Activated CD4-positive, alpha-beta T cell treated with anti-CD3 and anti-CD28 coated beads, Interleukin-2, amount 10 ng/mL, durations not matched to agents 24 days and 14 days (primary cell): ENCODE results near the gene RPS6KA2. TPM values are rescaled to one million over a fixed set of nuclear protein-coding genes. Genes with fewer than 3 reads are reported as not detected.

Experiments
- DNase-seq: peaks from one replicate; pipeline ENCODE4 v3.0.0; 2022
- H3K27ac Mint-ChIP-seq: one replicate; pipeline ENCODE4 v1.8.0; 2022; ENCODE audit warnings: mild to moderate bottlenecking, mixed read lengths
- H3K27me3 Mint-ChIP-seq: one replicate; pipeline ENCODE4 v1.8.0; 2022; ENCODE audit warnings: mixed read lengths
- H3K36me3 Mint-ChIP-seq: one replicate; pipeline ENCODE4 v1.8.0; 2022; ENCODE audit warnings: low read depth, mild to moderate bottlenecking, mixed read lengths
- H3K4me1 Mint-ChIP-seq: one replicate; pipeline ENCODE4 v1.8.0; 2021; ENCODE audit warnings: mixed read lengths
- H3K4me3 Mint-ChIP-seq: one replicate; pipeline ENCODE4 v1.8.0; 2022; ENCODE audit warnings: mild to moderate bottlenecking, moderate library complexity, mixed read lengths
- H3K9me3 Mint-ChIP-seq: one replicate; pipeline ENCODE4 v1.8.0; 2021; ENCODE audit warnings: mixed read lengths
- intact Hi-C: fragments of 100-400 bp; cut with micrococcal nuclease; formaldehyde crosslinking; loops from one replicate; pipeline ENCODE4 v1.15.1; 2023
- total RNA-seq: library from RNA; stranded (reverse); gene quantifications from 2 replicates; pipeline ENCODE4 v1.2.3, GENCODE V29; 2022

Gene RPS6KA2
- total RNA-seq, 1 donor from 2014 or later, result 2.8 TPM

DNA sequence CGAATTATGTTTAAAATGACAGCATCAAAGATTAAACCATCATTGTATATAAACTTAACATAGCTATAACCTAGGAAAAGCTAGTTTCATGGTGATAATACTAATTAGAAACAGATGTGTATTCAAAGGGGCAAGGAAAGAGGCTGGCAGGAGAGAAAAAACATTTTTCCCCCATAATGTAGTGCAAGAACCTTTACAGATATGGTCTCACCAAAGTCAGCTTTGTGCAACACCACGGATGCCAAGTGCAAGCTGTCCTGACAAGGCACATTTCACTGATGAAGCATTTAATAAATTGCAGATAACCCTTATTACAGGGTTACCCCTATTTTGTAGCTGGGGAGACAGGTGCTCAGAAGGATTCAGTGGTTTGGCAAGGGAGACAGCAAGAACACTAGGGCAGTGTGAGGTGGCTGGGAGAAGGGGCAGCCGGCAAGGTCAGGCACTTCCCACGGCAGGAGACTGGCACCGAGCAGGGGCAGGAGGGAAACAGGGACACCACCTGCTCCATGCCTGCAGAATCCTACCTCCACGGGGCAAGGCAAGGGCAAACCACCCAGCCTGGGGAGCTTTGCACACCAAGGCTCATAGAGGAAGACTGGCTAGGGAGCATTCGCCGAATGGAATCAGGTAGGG lies 6.5 kb downstream of the RPS6KA2 start:
- Mint-ChIP-seq H3K4me1 (peaks cover 3% of the 10 kb centered on the region), H3K27me3 (peaks cover 18% of the 10 kb centered on the region), H3K27ac (no peak overlapping the region), H3K9me3 (no peaks in the 10 kb centered on the region), H3K4me3 (no peak overlapping the region), H3K36me3 (no peaks in the 10 kb centered on the region)
- intact Hi-C loops, result loop anchor here (10.0 kb wide), 1 partner anchor 734 kb away; no protein-coding TSS in a partner anchor
- DNase-seq, result no peak

DNA sequence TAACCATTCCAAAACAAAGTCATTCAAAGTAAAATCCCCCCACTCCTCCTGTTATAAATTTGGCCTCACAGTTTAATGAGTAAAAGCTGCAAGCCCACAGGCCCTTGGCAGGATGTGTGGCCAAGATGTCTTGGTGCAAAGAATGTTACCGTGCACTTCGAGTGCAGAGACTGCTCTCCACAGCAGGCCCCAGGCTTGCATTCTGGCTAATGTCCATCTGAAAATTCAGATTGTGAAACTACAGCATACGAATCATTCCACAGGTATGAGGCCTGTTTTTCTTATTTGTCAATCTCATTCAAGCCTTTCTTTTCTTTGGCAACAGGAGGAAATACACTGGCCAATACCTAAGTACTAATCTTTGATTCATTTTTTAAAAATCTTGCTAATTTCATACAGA lies 7.1 kb downstream of the RPS6KA2 start:
- Mint-ChIP-seq H3K27me3 (peaks cover 11% of the 10 kb centered on the region), H3K9me3 (no peaks in the 10 kb centered on the region), H3K27ac (no peak overlapping the region), H3K4me1 (peaks cover 3% of the 10 kb centered on the region), H3K4me3 (no peak overlapping the region), H3K36me3 (no peaks in the 10 kb centered on the region)
- intact Hi-C loops, result loop anchor here (10.0 kb wide), 1 partner anchor 735 kb away; no protein-coding TSS in a partner anchor
- no peak for DNase-seq

DNA sequence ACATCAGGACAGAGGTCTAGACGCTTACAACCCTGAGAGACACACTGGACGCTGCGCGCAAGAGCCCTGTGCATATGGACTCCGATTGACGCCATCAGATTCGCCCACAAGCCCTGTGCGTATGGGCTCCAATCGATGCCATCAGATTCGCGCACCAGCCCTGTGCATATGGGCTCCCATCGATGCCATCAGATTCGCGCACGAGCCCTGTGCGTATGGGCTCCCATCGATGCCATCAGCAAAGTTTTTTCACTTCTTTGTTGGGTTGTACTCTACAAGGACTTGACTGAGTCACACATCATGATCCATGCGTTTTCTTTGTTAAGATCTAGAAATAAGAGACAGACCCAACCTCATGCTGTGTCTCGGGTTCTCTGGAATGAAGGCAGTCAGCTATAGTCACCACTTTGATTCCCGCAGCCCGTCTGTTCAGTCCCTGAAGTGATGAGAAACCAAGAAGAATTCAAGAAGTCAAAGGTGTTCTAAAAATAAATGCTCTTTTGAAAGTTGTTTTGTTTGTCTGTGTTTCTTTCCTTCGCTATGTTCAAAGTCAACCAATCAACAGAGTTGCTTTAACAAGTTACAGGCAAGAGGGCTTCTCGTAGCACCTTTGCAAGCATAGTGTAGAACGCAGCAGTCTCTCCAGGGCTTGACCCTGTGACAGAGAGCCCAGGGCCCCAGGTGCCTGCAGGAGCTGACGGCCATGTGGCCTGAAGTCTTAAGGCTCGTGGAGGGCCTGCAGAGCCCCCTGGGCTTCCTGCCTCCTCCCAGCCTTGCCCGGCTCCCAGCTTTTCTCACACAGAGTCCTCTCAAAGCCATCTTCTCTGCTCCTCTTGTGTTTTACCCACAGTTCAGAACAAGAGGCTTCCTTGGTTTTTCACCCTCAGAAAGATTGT lies 7.9 kb downstream of the RPS6KA2 start:
- Mint-ChIP-seq H3K9me3 (no peaks in the 10 kb centered on the region), H3K4me1 (peaks cover 3% of the 10 kb centered on the region)
- no peak for DNase-seq

DNA sequence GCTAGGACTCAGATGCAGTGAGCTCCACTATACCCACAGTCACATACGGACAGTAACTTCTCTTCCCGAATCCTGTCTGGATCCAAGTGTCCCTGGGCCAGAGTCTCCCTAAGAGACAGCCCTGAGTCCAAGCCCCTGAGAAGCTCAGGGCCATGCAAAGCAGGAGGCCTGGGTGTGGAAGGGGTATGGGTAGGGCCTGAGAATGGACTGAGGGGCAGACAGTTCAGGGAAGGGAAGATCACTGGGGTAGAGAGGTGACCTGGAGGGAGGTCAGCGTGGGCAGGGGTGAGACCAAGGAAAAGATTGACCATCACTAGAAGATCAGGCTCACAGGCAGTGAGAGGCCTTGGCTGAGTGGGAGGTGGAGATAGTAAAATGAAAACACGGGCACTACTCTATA lies 8.8 kb downstream of the RPS6KA2 start:
- Mint-ChIP-seq H3K27me3 (peaks cover 4% of the 10 kb centered on the region), H3K4me3 (no peak overlapping the region), H3K9me3 (no peaks in the 10 kb centered on the region), H3K4me1 (peaks cover 3% of the 10 kb centered on the region), H3K27ac (no peak overlapping the region), H3K36me3 (no peaks in the 10 kb centered on the region)
- DNase-seq, result no peak
- intact Hi-C loops, result no loop called here

More for the DNA sequence above, 7.9 kb downstream of the RPS6KA2 start:
- H3K27ac Mint-ChIP-seq, result no peak overlapping the region
- no peak overlapping the region for H3K4me3 Mint-ChIP-seq
- H3K36me3 Mint-ChIP-seq, result no peaks in the 10 kb centered on the region
- intact Hi-C loops, result no loop called here
- H3K27me3 Mint-ChIP-seq, result peaks cover 6% of the 10 kb centered on the region

DNA sequence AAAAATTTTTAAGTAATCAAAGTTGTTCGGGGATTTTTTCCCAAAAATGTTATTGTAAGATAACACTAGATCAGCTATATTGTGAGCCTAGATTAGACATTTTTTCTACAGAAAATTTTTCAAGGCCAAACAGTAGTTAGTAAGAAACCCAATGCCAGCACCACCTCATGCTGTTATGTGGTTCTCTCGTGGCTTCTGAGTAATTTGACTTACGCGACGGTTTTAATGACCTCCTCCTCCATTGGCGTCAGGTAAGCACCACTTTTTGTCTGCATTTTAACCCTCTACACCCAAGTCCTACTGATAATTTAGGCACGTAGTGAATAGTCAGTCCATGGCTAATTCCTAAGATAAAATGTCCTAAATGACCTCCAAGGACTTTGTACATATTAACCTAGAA lies 9.7 kb downstream of the RPS6KA2 start:
- H3K9me3 Mint-ChIP-seq, result no peaks in the 10 kb centered on the region
- no peak for DNase-seq
- H3K4me3 Mint-ChIP-seq, result no peak overlapping the region
- peaks cover under 1% of the 10 kb centered on the region for H3K27me3 Mint-ChIP-seq
- intact Hi-C loops, result no loop called here
- H3K4me1 Mint-ChIP-seq, result peaks cover 3% of the 10 kb centered on the region
- no peaks in the 10 kb centered on the region for H3K36me3 Mint-ChIP-seq
- no peak overlapping the region for H3K27ac Mint-ChIP-seq

DNA sequence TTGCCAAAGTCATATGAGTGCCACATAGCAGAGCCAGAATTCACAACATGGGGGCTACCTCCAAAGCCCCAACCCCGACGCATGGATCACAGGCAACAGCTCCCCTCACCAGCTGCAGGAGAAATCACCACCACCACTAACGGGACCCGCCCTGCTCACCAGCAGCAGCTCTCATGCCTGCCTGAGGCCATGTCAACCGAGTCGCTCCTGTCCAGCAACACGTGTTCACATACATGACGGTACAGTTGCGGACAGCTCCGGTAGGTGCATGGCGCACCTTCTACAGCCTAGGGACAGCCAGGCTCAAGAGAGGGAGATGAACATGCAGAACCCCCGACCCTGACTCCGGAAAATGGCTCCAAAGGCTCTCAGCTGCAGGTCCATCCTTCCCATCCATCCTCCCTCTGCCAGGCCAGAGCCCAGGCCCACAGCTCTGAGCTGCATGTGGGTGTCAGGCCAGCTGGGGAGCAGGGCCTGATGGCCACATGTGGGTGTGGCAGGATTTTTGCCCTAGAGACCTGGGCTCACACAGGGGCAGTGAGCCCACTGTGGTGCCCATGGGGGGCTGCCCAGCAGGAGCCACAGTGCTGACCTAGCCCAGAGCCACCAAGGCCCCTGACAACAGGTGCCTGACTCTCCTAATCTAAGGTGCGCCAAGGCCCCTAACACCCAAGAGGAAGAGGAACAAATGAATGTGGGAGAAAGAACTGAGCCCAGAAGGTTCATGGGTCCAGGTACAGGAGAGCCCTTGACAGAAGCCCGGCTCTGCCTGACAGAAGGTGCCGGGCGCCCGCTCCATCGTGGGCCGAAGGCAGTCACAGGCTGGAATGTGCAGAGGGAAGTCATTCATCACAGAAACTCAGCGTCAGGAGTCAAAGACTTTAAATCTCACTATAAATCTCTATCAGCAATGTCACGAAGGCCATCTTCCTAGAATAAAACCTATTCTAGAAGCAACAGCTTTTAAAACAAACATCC lies 10.5 kb downstream of the RPS6KA2 start:
- Mint-ChIP-seq H3K9me3 (no peaks in the 10 kb centered on the region), H3K4me3 (no peak overlapping the region), H3K36me3 (no peaks in the 10 kb centered on the region), H3K27me3 (no peaks in the 10 kb centered on the region), H3K4me1 (no peaks in the 10 kb centered on the region), H3K27ac (no peak overlapping the region)
- no peak for DNase-seq
- intact Hi-C loops, result no loop called here

DNA sequence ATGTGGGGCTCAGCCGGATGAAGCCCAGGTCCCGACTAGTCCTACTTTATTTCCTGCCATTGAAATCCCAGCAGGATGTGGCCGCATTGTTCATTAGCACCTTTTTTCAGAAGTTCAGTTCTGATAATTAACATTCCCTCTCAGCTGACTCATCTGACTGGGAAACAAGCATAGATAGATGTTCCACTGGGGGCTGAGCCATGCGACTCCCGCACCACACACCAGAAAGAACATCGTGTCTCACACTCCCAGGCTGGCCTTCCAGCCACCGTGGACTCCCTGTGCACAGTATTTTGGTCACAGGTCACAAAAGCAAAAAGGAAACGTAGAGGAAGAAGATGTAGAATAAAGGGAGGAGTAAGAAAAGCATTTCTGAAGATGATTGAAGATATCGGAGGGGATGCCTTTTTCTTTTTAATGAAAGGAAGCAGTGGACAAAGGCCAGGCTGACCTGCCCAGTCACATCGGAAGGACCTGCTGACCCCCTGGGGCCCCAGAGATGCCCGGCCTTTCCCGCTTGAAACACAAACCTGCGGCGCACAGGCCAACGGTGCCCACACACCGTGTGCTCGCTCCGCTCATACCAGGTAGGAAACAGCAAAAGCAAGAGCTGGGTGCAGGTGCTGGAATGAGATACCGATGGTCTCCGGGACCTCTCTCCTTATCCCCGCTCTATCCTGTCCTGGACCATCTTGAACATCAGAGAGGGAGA lies 11.8 kb downstream of the RPS6KA2 start:
- Mint-ChIP-seq H3K9me3 (no peaks in the 10 kb centered on the region), H3K27me3 (no peaks in the 10 kb centered on the region), H3K36me3 (no peaks in the 10 kb centered on the region), H3K27ac (no peak overlapping the region), H3K4me1 (no peaks in the 10 kb centered on the region), H3K4me3 (no peak overlapping the region)
- no peak for DNase-seq
- intact Hi-C loops, result no loop called here

DNA sequence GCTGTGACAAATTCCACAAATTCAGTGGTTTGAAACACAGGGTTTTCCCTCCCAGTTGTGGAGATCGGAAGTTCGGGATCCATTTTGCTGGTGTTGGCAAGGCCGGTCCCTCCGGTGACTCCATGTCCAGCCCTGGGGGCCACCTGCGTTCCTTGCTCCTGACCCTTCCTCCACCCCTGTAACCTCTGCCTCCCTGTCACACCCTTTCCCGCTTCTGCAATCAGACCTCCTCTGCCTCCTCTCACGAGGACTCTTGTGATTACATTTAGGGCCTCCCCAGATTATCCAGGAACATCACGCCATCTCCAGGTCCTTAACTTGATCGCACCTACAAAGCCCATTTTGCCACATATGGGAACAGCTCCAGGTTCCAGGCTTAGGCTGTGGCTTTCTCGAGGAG lies 12.5 kb downstream of the RPS6KA2 start:
- no peaks in the 10 kb centered on the region for H3K4me1 Mint-ChIP-seq
- intact Hi-C loops, result no loop called here
- H3K4me3 Mint-ChIP-seq, result no peak overlapping the region
- H3K27ac Mint-ChIP-seq, result no peak overlapping the region
- no peaks in the 10 kb centered on the region for H3K9me3 Mint-ChIP-seq
- H3K36me3 Mint-ChIP-seq, result no peaks in the 10 kb centered on the region
- no peak for DNase-seq
- no peaks in the 10 kb centered on the region for H3K27me3 Mint-ChIP-seq

DNA sequence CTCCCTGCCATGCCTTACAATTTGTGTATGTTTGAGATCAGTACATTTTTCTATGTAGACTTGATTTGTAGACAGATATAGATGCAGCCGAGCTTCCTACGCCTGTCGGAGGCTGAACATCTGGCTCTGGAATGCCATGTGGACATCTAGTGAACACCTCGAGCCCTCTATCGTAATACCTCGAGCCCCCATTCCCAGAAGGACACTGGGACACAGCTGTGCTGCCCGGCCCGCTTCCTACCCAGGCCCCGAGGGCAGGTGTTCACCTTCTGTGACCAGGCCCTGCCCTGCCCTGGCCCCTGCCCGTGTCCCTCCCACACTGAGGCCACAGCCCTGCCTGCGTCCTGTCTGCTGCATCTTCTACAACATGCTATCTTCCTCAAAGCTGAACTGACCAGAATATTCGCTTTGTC lies 12.9 kb downstream of the RPS6KA2 start:
- no peak for DNase-seq
- Mint-ChIP-seq H3K9me3 (no peaks in the 10 kb centered on the region), H3K27me3 (no peaks in the 10 kb centered on the region), H3K4me1 (no peaks in the 10 kb centered on the region), H3K27ac (no peak overlapping the region), H3K36me3 (no peaks in the 10 kb centered on the region), H3K4me3 (no peak overlapping the region)
- intact Hi-C loops, result no loop called here

DNA sequence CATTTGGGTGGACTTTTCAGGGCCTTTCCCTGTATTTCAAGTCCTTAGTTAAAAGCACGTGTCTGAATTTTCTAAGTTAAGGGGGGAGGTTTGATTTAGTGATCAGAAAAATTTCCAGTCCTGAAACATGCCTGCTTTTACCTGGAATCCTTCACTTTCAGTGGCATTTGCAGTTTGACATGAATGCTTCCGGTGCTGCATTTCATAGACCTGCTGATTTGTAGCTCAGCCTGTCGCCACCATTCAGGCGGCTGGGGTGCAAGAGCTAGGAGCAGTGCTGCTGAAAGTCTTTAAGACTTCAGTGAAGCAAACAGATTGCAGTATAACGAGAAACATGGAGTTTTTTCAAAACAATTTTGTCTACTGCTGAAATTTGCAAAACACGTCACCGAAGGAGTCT lies 14.0 kb downstream of the RPS6KA2 start:
- intact Hi-C loops, result no loop called here
- Mint-ChIP-seq H3K36me3 (no peaks in the 10 kb centered on the region), H3K4me3 (no peak overlapping the region), H3K27ac (no peak overlapping the region), H3K9me3 (no peaks in the 10 kb centered on the region), H3K27me3 (no peaks in the 10 kb centered on the region), H3K4me1 (no peaks in the 10 kb centered on the region)
- no peak for DNase-seq

DNA sequence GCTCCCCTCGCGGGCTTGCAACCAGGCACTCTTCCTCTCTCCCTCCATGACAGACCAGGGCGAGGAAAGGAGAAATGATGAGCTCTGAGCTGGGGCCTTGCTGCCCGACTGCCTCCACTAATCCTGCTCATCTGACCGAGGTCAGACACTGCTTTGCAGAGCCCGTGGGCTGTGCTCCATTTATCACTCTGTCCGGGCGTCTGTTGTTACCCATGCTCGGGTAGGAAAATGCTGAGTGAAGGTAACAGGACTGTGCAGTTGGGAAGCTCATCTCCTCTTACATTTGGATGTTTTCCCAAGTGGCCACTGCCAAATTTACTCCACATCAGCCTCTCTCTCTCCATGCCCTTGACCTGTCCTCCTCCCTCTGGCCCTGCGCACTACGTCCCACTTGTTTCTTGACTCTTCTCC lies 14.6 kb downstream of the RPS6KA2 start:
- Mint-ChIP-seq H3K9me3 (no peaks in the 10 kb centered on the region), H3K4me1 (no peaks in the 10 kb centered on the region), H3K4me3 (no peak overlapping the region), H3K27ac (no peak overlapping the region), H3K36me3 (no peaks in the 10 kb centered on the region), H3K27me3 (no peaks in the 10 kb centered on the region)
- intact Hi-C loops, result no loop called here
- DNase-seq, result no peak

DNA sequence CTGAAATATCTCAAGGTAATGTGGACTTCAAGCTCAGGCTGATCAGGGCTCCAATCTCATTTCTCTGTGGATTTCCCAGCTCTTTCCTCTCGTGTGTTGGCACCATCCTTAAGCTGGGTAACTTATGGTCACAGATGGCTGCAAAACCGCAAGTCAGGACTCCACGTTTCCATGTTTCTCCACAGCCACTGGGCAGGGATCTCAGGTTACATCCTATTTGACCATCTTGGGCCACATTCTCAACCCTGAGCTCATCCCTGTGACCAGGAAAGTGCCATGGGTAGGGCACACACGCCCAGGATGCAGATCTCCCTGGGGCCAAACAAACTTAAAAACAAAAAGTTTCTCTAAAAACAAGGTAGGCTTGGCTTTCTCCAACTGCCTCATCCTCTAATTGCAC lies 15.4 kb downstream of the RPS6KA2 start:
- intact Hi-C loops, result no loop called here
- Mint-ChIP-seq H3K4me3 (no peak overlapping the region), H3K27me3 (no peaks in the 10 kb centered on the region), H3K9me3 (no peaks in the 10 kb centered on the region), H3K36me3 (no peaks in the 10 kb centered on the region), H3K4me1 (no peaks in the 10 kb centered on the region), H3K27ac (no peak overlapping the region)
- no peak for DNase-seq

DNA sequence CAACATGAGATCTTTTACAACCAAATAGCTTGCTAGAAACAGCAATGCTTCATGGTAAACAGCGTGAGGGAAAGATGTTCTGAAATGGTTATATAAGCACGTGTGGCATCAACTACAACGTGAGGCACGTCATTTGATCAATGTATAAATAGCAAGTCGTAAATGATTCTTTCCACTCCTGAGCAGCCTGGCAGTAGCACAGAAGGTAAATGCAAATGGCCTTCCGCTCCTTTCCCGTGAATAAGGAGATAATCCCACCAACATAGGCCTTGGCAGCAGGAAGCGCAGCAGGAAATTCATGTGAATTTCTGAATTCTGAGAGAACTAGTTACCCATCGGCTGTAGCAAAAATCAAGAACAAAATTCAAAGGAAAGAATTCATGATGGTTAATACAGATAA lies 17.0 kb downstream of the RPS6KA2 start:
- no peak for DNase-seq
- H3K27ac Mint-ChIP-seq, result no peak overlapping the region
- H3K4me1 Mint-ChIP-seq, result no peaks in the 10 kb centered on the region
- intact Hi-C loops, result no loop called here
- no peaks in the 10 kb centered on the region for H3K36me3 Mint-ChIP-seq
- no peak overlapping the region for H3K4me3 Mint-ChIP-seq
- no peaks in the 10 kb centered on the region for H3K9me3 Mint-ChIP-seq
- H3K27me3 Mint-ChIP-seq, result no peaks in the 10 kb centered on the region
